NCI-H524 (cell line): ENCODE measurements around the gene LPP.
A peak's percentile ranks its signal among the peaks of the same experiment; 100 is the strongest.

Experiments
- DNase-seq, 2 experiments: peaks; one replicate each; lab custom pipeline; 2025; lab: John Stamatoyannopoulos, UW

LPP gene

DNA sequence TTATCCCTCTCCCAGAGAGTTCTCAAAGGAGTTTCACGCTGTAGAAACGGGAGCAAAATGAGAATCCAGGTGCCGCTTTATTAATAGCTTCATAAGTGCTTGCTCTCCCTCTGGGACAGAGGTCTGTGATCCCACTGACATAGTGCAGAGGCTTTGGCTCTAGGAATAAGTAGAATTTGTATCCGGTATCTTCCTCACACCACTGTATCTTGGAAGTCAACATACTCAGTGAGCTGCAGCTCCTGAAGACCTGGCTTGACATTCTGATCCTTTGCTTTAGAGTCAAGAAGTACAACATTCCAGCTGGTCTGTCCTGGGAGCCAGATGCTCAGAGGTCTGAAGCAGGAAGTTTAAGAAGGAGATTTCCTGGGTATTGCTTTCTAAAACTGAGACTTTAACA lies 323.0 kb downstream of the LPP start:
- DNase-seq: peak in 1 of 2 experiments; percentile 60

- DNase-seq: no peak
These were observed 326.1 kb downstream of the LPP start for GRCh38 chr3:188480011-188480410.

GRCh38 chr3:188482929-188483328 lies 329.0 kb downstream of the LPP start:
- no peak for DNase-seq

GRCh38 chr3:188486126-188486525 lies 332.2 kb downstream of the LPP start:
- no peak for DNase-seq

- DNase-seq: no peak
These were observed 333.0 kb downstream of the LPP start for GRCh38 chr3:188486952-188487351.

GRCh38 chr3:188487652-188488051 lies 333.7 kb downstream of the LPP start:
- no peak for DNase-seq

GRCh38 chr3:188488801-188489200 lies 334.8 kb downstream of the LPP start:
- no peak for DNase-seq

DNA sequence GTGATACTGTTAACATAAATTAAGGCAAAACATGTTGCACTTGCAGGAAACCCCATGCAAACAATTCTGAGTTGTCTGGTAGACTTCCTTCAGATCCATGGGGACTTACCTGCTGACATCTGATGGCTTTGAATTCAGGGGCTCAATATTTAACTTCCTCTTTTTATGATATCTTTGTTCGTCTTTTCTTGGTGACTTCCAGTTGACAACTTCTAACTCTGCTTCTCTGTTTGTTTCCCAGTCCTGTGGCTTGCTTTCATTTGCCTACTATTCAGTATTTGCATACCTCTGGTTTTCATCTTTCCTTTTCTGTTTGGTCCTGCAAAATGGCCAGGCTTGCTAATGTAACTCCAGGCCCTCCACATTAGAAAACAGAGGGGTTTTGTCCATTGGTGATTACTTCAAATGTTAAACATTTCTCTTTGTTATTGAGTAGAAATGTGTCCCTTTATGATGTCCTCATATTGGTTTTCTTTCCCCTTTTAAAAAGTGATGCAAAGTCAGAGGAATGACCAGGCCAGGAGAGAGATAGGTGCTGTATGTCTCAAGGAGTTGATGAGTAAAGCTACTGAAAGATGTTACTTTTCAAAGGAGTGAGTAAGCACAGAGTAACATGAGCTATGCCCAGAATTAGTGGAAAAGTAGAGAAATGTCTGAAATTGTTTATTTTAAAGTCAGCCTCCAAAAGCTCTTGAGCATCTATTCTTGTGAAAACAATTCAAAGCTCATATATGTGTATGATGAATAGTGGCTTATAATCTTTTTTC lies 335.9 kb downstream of the LPP start:
- DNase-seq: no peak

- no peak for DNase-seq
These were observed 336.5 kb downstream of the LPP start for GRCh38 chr3:188490416-188490815.

GRCh38 chr3:188491276-188491687 lies 337.3 kb downstream of the LPP start:
- no peak for DNase-seq

- no peak for DNase-seq
These were observed 342.4 kb downstream of the LPP start for GRCh38 chr3:188496390-188496789.

GRCh38 chr3:188497021-188497420 lies 343.1 kb downstream of the LPP start:
- no peak for DNase-seq

- DNase-seq: no peak
These were observed 349.7 kb downstream of the LPP start for GRCh38 chr3:188503647-188504046.

GRCh38 chr3:188505151-188505550 lies 351.2 kb downstream of the LPP start:
- DNase-seq: no peak

DNA sequence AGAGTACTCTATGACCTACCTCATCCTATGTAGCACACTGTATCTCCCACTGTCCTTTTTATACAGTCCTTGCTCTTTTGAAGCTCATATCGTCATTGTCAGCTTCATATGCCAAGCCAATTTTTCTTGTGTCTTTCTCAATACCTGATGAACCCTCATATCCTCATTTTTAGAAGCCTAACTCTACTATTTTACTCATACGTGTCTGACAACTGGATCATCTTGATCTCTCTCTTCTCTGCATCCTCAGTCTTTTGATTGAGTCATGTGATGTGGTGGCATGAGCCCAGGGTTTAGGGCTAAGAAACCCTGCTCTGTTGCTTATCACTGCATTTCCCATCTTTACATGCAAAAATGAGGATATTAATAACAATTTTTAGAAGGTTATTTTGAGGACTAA lies 352.0 kb downstream of the LPP start:
- no peak for DNase-seq

DNA sequence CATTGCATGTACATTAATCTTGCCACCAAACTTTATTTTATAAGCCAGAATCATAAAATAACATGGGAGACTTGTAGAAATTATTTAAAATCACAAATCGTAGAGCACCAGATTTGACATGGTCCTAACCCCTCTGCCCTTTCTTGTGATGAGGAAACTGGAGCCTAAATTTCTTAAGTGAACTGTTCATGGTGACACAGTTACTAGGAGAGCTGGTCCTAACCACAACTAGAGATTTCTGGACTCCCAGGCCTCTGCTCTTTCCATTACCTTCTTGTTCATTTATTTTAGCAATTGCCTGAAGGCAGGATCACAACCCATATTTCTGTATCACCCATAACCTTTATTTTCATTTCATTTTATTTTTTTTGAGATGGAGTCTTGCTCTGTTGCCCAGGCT lies 352.5 kb downstream of the LPP start:
- no peak for DNase-seq

- no peak for DNase-seq
These were observed 353.3 kb downstream of the LPP start for GRCh38 chr3:188507244-188507720.

GRCh38 chr3:188508454-188508853 lies 354.5 kb downstream of the LPP start:
- no peak for DNase-seq

GRCh38 chr3:188509316-188509715 lies 355.4 kb downstream of the LPP start:
- no peak for DNase-seq

GRCh38 chr3:188510366-188510765 lies 356.4 kb downstream of the LPP start:
- DNase-seq: no peak

DNA sequence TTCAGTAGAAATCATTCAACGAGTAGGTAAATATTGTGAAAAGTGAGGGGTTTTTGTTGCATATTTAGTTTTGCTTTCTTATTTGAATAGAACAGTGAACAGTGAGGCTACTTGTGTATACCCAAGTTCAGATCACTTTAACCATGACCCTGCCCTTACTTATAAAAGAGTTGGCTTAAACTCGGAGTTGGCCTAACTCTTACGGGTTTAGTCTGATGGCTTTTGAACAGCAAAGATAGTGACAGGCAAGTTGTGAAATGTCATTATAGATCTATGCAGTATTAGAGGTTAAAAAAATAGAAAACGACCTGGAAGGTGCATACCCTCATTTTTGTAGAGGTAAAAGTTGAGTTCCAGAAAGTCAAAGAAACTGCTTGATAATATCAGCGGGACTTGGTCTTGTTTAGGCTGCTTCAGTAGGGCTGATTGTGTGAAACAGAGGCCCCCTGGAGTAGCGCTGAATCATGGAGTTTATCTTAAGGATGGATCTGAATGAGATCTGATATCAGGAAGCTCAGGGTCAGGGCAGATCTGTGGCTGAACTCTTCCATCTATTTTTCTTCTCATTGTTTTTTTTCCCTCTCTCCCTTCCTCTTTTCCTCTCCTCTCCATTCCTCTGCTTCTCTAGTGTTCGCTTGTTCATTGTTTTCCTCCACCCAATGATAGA lies 359.8 kb downstream of the LPP start:
- no peak for DNase-seq

DNA sequence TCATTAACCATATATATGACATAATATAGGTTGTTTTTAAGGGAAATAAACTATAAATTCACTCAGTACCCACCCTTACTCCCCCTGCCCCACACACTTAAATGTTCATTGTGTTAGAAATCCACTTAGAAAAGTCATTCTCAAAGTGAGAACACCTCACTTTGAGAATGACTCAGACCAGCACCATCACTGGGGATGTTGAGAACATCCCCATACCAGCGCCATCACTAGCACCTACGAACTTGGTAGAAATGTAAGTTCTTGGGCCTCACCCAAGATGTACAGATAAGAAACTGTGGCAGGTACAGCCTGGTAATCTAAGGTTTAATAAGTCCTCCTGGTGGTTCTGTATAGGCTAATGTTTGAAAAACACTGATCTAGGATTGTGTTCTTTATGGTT lies 362.6 kb downstream of the LPP start:
- no peak for DNase-seq

DNA sequence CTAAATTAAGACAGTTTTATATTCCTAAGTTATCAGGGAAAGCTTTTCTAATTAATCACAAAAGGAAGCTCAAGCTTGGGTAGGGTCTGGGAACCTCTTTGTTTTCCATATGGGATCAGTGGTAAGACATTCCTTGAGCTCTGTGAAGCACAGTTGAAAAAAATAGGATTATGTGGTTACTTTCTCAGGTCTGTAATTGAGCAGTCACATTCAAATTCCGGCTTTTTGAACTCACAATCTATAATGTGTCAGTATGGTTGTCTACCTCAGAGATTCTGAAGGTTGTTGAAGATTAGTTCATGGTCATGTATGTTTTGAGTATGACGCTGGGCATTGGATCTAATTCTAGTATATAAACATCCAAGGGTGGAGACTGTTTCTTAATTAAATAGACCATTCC lies 364.5 kb downstream of the LPP start:
- no peak for DNase-seq
